GM12864 (cell line): ENCODE data around the gene LSS.

Experiments
- DNase-seq: peaks from one replicate; pipeline ENCODE4 v3.0.0-alpha.2; 2011; ENCODE audit warnings: low read depth
- H3K4me3 ChIP-seq: 2 replicates; pipeline ENCODE4 v1.5.1; 2011; ENCODE audit warnings: mild to moderate bottlenecking, low read depth, low read length, control low read depth
- TF ChIP-seq, protein P1 (sequence below): IDR thresholded peaks from 2 replicates; pipeline ENCODE4 v1.5.1; 2011; ENCODE audit warnings: low read depth, mild to moderate bottlenecking, moderate library complexity, low read length, control low read depth, inconsistent platforms; ENCODE audit errors: missing control alignments

The LSS gene

DNA sequence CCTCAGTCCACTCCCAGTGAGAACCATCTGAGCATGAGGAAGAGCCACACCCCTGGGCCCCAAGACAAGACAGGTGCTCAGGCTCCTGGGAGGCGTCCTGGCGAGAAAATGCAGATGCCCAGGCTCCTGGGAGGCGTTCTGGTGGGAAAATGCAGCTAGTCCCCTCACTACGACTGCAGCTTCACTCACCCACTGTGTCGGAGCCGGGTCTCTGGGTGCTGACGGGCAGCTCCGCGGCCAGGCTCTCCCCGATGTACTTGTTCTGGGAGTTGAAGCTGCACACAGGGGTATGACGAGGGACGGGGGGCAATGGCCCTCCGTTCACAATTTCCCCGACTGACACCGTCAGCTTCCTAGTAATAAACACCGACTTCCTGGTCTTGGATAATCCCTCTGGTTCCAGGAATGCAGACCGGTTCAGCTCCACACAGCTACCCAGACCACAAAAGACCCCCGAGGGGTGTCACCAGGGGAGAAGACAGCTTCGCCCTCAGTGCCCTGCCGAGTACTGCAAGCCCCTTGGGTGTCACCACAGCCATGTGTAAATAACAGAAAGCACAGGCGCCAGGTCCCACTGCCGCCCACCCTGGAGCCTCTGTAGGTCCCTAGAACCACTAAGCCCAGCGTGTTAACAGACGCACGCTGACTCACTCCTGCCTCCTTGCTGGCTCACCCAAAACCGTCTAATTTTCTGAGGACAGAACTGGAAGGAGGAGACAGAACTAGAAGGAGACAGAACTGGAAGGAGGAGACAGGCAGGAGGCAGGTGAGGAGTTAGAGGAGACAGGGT is 37.4 kb upstream of the LSS start:
- TF ChIP-seq, protein P1, sequence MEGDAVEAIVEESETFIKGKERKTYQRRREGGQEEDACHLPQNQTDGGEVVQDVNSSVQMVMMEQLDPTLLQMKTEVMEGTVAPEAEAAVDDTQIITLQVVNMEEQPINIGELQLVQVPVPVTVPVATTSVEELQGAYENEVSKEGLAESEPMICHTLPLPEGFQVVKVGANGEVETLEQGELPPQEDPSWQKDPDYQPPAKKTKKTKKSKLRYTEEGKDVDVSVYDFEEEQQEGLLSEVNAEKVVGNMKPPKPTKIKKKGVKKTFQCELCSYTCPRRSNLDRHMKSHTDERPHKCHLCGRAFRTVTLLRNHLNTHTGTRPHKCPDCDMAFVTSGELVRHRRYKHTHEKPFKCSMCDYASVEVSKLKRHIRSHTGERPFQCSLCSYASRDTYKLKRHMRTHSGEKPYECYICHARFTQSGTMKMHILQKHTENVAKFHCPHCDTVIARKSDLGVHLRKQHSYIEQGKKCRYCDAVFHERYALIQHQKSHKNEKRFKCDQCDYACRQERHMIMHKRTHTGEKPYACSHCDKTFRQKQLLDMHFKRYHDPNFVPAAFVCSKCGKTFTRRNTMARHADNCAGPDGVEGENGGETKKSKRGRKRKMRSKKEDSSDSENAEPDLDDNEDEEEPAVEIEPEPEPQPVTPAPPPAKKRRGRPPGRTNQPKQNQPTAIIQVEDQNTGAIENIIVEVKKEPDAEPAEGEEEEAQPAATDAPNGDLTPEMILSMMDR, result no peak
- no peak for DNase-seq
- H3K4me3 ChIP-seq, result no peak overlapping the region

DNA sequence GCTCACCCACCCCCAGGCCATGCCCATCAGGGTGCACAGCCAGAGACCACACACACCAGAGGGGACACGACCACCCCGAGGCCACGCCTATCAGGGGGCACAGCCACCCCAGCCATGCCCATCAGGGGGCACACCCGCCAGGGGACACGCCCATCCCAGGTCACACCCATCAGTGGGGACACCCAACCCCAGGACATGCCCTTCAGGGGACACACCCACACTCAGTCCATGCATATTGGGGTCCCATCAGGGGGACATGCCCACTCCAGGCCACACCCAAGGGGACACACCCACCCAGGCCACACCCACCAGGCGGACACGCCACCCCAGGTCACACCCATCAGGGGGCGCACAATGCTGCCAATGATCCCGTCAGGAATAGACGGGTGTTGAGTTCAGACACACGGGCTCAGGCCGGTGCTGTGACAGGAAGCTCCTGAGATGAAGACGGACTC is 36.1 kb upstream of the LSS start:
- TF ChIP-seq, protein P1, result no peak
- H3K4me3 ChIP-seq, result no peak overlapping the region
- no peak for DNase-seq

DNA sequence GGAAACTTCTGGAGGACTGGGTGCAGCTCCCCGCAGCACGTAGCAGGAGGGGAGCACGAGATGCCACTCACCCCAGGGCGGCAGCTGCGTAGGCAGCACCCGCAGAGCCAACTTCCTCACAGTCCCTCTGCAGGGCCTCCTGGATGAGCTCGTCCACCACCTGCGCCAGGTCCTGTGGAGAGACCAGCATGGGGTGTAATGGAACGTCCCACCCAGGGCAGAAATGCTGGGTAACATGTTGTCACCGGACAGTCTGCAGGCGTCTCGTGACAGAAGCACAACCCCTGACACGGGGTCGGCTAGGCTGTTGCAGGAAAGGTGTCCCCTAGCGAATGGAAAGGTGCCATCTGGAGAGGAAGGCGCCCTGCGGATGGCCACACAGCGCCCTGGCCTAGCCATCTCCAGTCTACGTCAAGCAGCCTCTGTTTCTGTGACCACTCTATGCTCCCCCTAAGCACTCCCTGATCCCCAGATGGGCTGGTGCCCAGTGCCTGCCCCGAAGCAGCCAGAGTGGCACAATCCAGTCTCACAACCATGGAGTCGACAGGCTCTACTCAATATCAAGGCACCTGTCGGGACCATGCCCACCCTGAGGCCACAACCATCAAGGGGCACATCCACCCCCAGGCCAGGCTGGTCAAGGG is 35.6 kb upstream of the LSS start:
- TF ChIP-seq, protein P1, result no peak
- no peak overlapping the region for H3K4me3 ChIP-seq
- DNase-seq, result no peak

DNA sequence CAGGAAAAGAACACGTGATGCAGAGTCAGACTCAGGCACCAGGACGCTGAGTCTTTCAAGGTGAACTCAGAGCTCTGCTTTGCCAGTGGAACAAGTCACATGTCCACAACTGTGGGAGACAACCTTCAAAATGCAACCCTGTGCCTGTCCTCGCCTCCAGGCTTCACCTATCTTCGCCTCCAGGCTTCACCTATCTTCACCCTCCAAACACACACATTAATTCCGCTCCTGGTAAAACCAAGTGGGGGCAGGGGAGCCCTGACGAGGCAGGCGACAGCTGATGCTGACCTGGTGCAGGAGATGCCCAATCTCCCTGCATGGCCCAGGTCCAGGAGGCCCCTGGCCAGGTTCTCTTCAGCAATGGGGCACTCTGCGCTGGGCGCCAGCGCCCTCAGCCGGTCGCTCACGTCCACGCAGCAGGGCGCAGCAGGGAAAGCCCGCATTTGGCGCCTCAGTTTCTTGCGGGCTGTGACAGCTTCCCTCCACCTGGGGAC is 28.0 kb upstream of the LSS start:
- H3K4me3 ChIP-seq, result no peak overlapping the region
- DNase-seq, result no peak
- TF ChIP-seq, protein P1, result no peak

DNA sequence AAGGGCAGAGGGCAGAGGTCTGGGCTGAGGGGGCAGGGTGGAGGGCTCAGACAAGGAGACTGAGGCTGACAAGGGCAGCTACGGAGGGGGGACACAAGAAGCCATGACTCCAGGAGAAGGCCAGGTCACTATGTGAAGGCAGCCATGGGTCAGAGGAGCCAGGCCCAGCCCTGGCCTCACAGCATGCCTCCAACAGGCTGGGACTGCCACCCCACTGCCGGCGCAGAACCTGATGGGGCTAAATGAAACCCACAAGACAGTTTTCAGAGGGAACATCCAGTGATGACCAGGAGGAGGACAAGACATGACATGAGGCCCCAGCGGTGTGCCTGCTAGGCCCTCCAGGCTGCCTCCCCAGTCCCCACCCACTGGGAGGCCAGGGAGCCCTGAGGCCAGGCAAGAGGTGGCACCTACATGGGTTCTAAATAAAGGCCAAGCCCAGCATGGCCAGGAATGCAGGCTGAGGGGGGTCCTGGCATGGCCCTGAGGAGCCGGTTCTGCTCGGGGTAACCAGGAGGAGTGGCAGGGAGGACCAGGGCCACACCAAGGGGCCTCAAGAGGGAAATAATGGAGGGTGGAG is 27.3 kb upstream of the LSS start:
- H3K4me3 ChIP-seq, result no peak overlapping the region
- no peak for DNase-seq
- TF ChIP-seq, protein P1, result no peak

DNA sequence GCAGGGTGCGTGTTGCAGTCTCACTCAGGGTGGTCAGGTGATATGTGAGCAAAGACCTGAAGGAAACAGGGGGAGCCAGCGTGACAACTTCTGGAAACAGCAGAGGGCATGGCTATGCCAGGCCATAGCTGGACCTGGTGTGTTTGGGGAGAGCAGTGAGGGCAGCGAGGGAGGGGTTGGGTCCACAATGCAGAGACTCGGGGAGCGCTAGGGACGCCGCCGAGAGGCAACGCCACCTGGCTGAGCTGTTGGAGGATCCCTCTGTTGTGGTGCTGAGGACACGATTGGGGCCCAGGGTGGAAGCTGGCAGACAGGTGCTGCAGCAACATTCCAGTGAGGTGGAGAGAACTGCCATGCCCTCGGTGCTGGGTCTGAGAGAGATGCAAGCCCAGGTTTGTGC is 26.6 kb upstream of the LSS start:
- TF ChIP-seq, protein P1, result no peak
- no peak for DNase-seq
- H3K4me3 ChIP-seq, result no peak overlapping the region
